Vagina (tissue), 2 donors: Measurements from ENCODE around the gene C6orf141.

Experiments
- CTCF ChIP-seq, 3 experiments: fragments of 450-650 bp in 2 of 3; fragments of 200-600 bp in 1 of 3; sonication (generic) in 1 of 3; IDR thresholded peaks; one replicate each; pipeline ENCODE4 v1.5.1; 2017 to 2019; ENCODE audit warnings: antibody characterized with exemption in 3 of 3, mild to moderate bottlenecking in 2 of 3, moderate library complexity in 2 of 3
- POLR2A ChIP-seq, 2 donors: fragments of 450-650 bp; IDR thresholded peaks; one replicate each; pipeline ENCODE4 v1.6.1; 2017; ENCODE audit warnings: antibody characterized with exemption in 2 of 2, mild to moderate bottlenecking in 2 of 2, moderate library complexity in 2 of 2
- POLR2AphosphoS5 ChIP-seq, 2 donors: sonication (generic); formaldehyde crosslinking; IDR thresholded peaks; one replicate each; pipeline ENCODE4 v1.9.0; 2017; ENCODE audit warnings: antibody characterized with exemption in 2 of 2, mild to moderate bottlenecking in 2 of 2, low read depth in 1 of 2; ENCODE audit not compliant: insufficient read depth in 1 of 2

GRCh38 chr6:49526598-49526997, 23.9 kb upstream of the C6orf141 start:
- TF ChIP-seq POLR2A (IDR thresholded peaks at IDR 0.05) (no peak), POLR2AphosphoS5 (IDR thresholded peaks at IDR 0.05; ENCODE audit: insufficient read depth in 1 of 2, low read depth in 1 of 2) (no peak), CTCF (IDR thresholded peaks at IDR 0.05) (no peak)
